Endodermal cell (in vitro differentiated cells): ENCODE data around the gene DLX4. TPM values are rescaled to one million over a fixed set of nuclear protein-coding genes. Genes with fewer than 3 reads are reported as not detected.

Experiments used
- DNase-seq: peaks from one replicate; pipeline ENCODE4 v3.0.0-alpha.2; 2017
- H3K27ac ChIP-seq: 2 replicates; pipeline ENCODE4 v1.5.1; 2013; ENCODE audit warnings: mild to moderate bottlenecking, low read depth, low read length, moderate library complexity
- H3K27me3 ChIP-seq: 2 replicates; pipeline ENCODE4 v1.6.1; 2013; ENCODE audit warnings: mild to moderate bottlenecking, low read length, moderate library complexity; ENCODE audit not compliant: insufficient read depth, control insufficient read depth, poor library complexity, severe bottlenecking
- H3K36me3 ChIP-seq: 2 replicates; pipeline ENCODE4 v1.7.0; 2013; ENCODE audit warnings: mild to moderate bottlenecking, low read length, moderate library complexity; ENCODE audit not compliant: control insufficient read depth, insufficient read depth
- H3K4me1 ChIP-seq: one replicate; pipeline ENCODE4 v1.7.0; 2013; ENCODE audit warnings: low read length; ENCODE audit not compliant: control insufficient read depth, insufficient read depth
- H3K4me3 ChIP-seq: 2 replicates; pipeline ENCODE4 v1.5.1; 2013; ENCODE audit warnings: mild to moderate bottlenecking, low read length, moderate library complexity
- H3K9ac ChIP-seq: 2 replicates; pipeline ENCODE4 v1.6.1; 2013; ENCODE audit warnings: mild to moderate bottlenecking, low read length, moderate library complexity; ENCODE audit not compliant: poor library complexity, severe bottlenecking; ENCODE audit errors: extremely low read depth
- H3K9me3 ChIP-seq: 2 replicates; pipeline ENCODE4 v1.6.1; 2013; ENCODE audit warnings: mild to moderate bottlenecking, low read length, moderate library complexity; ENCODE audit not compliant: control insufficient read depth
- H3K27ac Mint-ChIP-seq: 2 replicates; pipeline ENCODE4 v1.8.0; 2020; ENCODE audit warnings: mixed read lengths
- H3K27me3 Mint-ChIP-seq: 2 replicates; pipeline ENCODE4 v1.8.0; 2021; ENCODE audit warnings: mild to moderate bottlenecking, mixed read lengths; ENCODE audit not compliant: insufficient read depth
- H3K36me3 Mint-ChIP-seq: 2 replicates; pipeline ENCODE4 v1.8.0; 2020; ENCODE audit warnings: low read depth, mixed read lengths
- H3K4me1 Mint-ChIP-seq: 2 replicates; pipeline ENCODE4 v1.8.0; 2020; ENCODE audit warnings: mixed read lengths
- H3K4me3 Mint-ChIP-seq: 2 replicates; pipeline ENCODE4 v1.8.0; 2020; ENCODE audit warnings: mild to moderate bottlenecking, moderate library complexity, mixed read lengths
- H3K9me3 Mint-ChIP-seq: 2 replicates; pipeline ENCODE4 v1.8.0; 2020; ENCODE audit warnings: mild to moderate bottlenecking, mixed read lengths
- WGBS, 2 experiments: methylation state at CpG; one replicate each; pipeline versions ENCODE4 v1.1.5 to v1.1.7; 2013; ENCODE audit warnings: missing lambda C conversion rate in 2 of 2, mixed read lengths in 1 of 2; ENCODE audit not compliant: insufficient coverage in 1 of 2, insufficient read length in 1 of 2; 5-methylcytosine and 5-hydroxymethylcytosine counted together
- total RNA-seq, 2 donors: library from RNA; stranded (reverse); fragmentation: NEBNext Ultra II Directional in 1 of 2; extraction: Animal tissue kit (Norgen Biotek cat#: 25700) in 1 of 2; gene quantifications; 2 replicates in 1 of 2; 3 replicates in 1 of 2; pipeline ENCODE4 v1.2.1, GENCODE V29; 2021
- TF ChIP-seq, protein P1 (sequence below): fragments of 200-600 bp; sonication (generic); conservative IDR thresholded peaks from 2 replicates; pipeline ENCODE4 v1.5.0; 2021; ENCODE audit warnings: antibody characterized with exemption, mild to moderate bottlenecking

The DLX4 gene
- total RNA-seq, 2 donors from 2014 or later = 1.6 to 2.1 TPM

DNA sequence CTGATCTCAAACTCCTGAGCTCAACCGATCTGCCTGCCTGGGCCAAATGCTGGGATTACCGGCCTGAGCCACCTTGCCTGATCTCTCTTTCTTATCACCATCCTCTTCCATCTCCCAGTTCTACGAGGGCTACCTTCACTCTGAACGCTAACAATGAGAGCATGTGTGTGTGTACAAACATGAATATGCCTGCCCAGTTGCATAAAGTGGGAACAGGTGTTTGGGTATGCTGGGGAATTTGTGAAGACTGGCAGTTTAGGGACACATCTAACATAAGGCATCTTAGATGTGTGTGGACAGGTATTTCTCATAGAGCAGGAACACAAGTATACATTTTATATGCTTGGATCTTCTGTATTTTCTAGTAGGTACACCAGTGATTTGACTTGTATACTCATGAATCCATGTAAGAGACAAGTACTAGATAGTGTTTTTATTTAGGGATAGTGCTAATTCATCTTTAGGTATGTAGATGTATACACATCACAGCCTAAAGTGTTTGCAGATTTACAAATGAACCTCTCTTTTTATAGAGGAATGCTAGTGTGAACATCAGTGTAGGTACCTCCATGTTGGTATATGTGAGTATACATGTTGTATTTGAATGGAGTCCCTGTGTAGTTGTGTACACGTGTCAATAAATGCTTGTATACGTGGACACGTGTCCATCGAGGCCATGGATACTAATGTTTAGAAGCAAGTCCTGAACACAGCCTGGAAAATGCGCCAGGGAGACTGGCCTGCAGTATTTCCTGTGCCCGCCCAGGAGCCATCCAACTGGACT lies 1.2 kb upstream of the DLX4 start:
- H3K4me1 Mint-ChIP-seq = peaks cover 34% of the 10 kb centered on the region
- 8 to 18% methylated on average over 5 to 10 of the region's 10 CpGs for WGBS, 2 experiments
- TF ChIP-seq, protein P1, sequence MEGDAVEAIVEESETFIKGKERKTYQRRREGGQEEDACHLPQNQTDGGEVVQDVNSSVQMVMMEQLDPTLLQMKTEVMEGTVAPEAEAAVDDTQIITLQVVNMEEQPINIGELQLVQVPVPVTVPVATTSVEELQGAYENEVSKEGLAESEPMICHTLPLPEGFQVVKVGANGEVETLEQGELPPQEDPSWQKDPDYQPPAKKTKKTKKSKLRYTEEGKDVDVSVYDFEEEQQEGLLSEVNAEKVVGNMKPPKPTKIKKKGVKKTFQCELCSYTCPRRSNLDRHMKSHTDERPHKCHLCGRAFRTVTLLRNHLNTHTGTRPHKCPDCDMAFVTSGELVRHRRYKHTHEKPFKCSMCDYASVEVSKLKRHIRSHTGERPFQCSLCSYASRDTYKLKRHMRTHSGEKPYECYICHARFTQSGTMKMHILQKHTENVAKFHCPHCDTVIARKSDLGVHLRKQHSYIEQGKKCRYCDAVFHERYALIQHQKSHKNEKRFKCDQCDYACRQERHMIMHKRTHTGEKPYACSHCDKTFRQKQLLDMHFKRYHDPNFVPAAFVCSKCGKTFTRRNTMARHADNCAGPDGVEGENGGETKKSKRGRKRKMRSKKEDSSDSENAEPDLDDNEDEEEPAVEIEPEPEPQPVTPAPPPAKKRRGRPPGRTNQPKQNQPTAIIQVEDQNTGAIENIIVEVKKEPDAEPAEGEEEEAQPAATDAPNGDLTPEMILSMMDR = no peak

DNA sequence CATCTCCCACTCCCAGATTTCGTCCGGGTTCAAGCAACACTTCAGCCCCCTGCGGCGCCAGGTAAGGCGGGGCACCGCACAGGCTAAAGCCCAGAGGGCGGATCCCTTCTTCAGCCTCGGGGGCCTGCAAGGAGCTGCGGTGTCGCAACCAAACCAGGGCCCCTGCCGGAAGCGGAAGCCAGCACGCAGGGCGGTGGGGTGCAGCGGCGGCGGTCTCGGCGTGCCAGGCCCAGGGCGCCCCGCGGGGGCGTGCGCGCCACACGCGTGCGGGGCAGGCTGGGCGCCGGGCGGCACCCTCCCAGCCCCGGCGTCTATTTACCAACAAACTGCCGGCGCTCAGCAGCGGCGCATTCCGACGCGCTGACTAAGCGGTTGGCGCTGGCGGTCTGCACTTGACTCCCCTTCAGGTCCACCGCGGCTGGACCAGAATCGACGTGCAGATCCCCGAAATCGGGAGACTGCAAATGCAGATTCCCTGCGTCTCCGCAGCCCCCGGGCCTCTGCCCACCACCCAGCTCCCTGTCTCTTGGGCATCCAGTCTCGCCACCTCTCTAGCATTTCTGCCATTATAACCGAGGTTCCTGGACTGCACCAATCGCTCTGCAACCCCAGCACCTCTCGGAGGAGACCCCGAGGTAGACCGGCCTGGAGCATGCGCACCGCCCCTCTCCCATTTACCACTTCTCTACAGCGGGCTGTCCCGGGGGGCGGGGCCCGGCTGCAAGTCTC lies 421 bp upstream of the DLX4 start:
- 0% methylated on average over 14 to 64 of the region's 64 CpGs for WGBS, 2 experiments
- Mint-ChIP-seq H3K9me3 (no peaks in the 10 kb centered on the region), H3K4me3 (peak overlapping the region; percentile 77), H3K27ac (peak overlapping the region; percentile 94), H3K4me1 (peaks cover 29% of the 10 kb centered on the region), H3K27me3 (peaks cover 98% of the 10 kb centered on the region), H3K36me3 (no peaks in the 10 kb centered on the region)
- Histone ChIP-seq H3K36me3 (no peaks in the 10 kb centered on the region), H3K27ac (no peak overlapping the region), H3K9me3 (no peaks in the 10 kb centered on the region), H3K4me3 (peak overlapping the region; percentile 77), H3K4me1 (peaks cover 9% of the 10 kb centered on the region), H3K27me3 (peaks cover 100% of the 10 kb centered on the region), H3K9ac (peak overlapping the region; percentile 26)
- TF ChIP-seq, protein P1 = no peak
- peak; percentile 98 for DNase-seq

More for the DNA sequence above, 1.2 kb upstream of the DLX4 start:
- Histone ChIP-seq H3K9me3 (no peaks in the 10 kb centered on the region), H3K4me3 (peak overlapping the region; percentile 77), H3K27ac (no peak overlapping the region), H3K27me3 (peaks cover 100% of the 10 kb centered on the region), H3K36me3 (no peaks in the 10 kb centered on the region), H3K4me1 (peaks cover 7% of the 10 kb centered on the region), H3K9ac (no peak overlapping the region)
- Mint-ChIP-seq H3K36me3 (no peaks in the 10 kb centered on the region), H3K27ac (no peak overlapping the region), H3K4me3 (peak overlapping the region; percentile 77), H3K9me3 (no peaks in the 10 kb centered on the region), H3K27me3 (peaks cover 98% of the 10 kb centered on the region)
- DNase-seq = no peak

DNA sequence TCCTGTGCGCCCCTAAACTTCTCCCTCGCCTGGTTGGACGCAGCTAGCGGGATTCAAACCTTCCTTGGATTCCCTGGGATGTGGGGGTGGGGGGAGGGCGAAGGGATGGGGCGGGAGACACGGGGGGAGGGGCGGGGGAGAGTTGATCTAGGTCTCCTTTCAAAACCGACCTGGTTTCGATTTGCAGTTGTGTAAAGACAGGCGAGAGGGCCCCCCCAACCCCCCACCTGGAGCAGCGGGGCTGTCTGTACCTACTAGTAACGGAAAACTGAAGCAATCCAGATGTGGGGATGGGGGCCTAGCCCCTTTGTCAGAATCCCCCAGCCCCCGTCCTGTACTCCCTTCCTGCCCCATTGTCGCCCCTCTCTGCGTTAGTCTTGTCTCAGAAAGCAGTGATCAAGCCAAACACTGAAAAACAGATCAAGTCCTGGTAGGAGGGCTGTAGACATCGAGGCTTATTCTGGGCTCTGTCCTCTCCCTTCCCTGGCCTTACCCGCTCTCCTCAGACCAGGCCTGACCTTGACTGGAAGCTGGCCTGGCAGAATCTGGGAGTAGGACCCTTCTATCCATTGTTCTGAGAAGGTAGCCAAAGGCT lies 902 bp downstream of the DLX4 start:
- Histone ChIP-seq H3K4me1 (peaks cover 4% of the 10 kb centered on the region), H3K4me3 (no peak overlapping the region), H3K27me3 (peaks cover 100% of the 10 kb centered on the region), H3K36me3 (no peaks in the 10 kb centered on the region), H3K9me3 (no peaks in the 10 kb centered on the region), H3K9ac (no peak overlapping the region), H3K27ac (no peak overlapping the region)
- TF ChIP-seq, protein P1 = no peak
- H3K9me3 Mint-ChIP-seq = no peaks in the 10 kb centered on the region
- WGBS, 2 experiments = 11 to 18% methylated on average over 7 to 11 of the region's 18 CpGs
- peaks cover 18% of the 10 kb centered on the region for H3K4me1 Mint-ChIP-seq
- no peak overlapping the region for H3K27ac Mint-ChIP-seq
- peaks cover 98% of the 10 kb centered on the region for H3K27me3 Mint-ChIP-seq
- H3K36me3 Mint-ChIP-seq = no peaks in the 10 kb centered on the region
- DNase-seq = peak; percentile 65
- peak overlapping the region; percentile 77 for H3K4me3 Mint-ChIP-seq
